GM23338 (cell line): Measurements from ENCODE around the gene UBE3B.

Experiments
- CTCF ChIP-seq, 2 experiments: fragments of 200-600 bp in 1 of 2; sonication (generic) in 1 of 2; conservative IDR thresholded peaks; 2 replicates each; pipeline versions ENCODE4 v1.5.1 to v1.6.1; 2016 to 2017; ENCODE audit warnings: antibody characterized with exemption in 2 of 2, low read depth in 2 of 2, mild to moderate bottlenecking in 2 of 2, moderate library complexity in 1 of 2
- EZH2phosphoT487 ChIP-seq: fragments of 200-600 bp; sonication (generic); IDR thresholded peaks from one replicate; pipeline ENCODE4 v1.8.1; 2018; ENCODE audit warnings: antibody characterized with exemption; ENCODE audit not compliant: unreplicated experiment
- JUNB ChIP-seq: IDR thresholded peaks from one replicate; pipeline ENCODE4 v1.6.1; 2016; ENCODE audit warnings: antibody characterized with exemption; ENCODE audit not compliant: unreplicated experiment
- POLR2AphosphoS5 ChIP-seq: IDR thresholded peaks from 2 replicates; pipeline ENCODE4 v1.6.1; 2016; ENCODE audit warnings: antibody characterized with exemption, low read depth
- REST ChIP-seq: IDR thresholded peaks from one replicate; pipeline ENCODE4 v1.6.1; 2018; ENCODE audit warnings: antibody characterized with exemption; ENCODE audit not compliant: unreplicated experiment

GRCh38 chr12:109540526-109541412 lies 63.3 kb downstream of the UBE3B start:
- TF ChIP-seq REST (no peak), CTCF (conservative IDR thresholded peaks at IDR 0.05; ENCODE audit: low read depth in 2 of 2) (no peak), POLR2AphosphoS5 (no peak), JUNB (no peak), EZH2phosphoT487 (no peak)
